ENCODE data around the gene KPNA6. TPM values are rescaled to one million over a fixed set of nuclear protein-coding genes. Genes with fewer than 3 reads are reported as not detected.
A peak's percentile ranks its signal among the peaks of the same experiment; 100 is the strongest.

The KPNA6 gene
- total and polyA plus RNA-seq, 2 of the 4 experiments (the other 2 are of a cell fraction), result 27.0 to 50.7 TPM

GRCh38 chr1:32062867-32063230, 45.0 kb upstream of the KPNA6 start:
- CTCF ChIA-PET, result interaction anchor here (0.6 to 1.7 kb wide), 7 partner anchors 9 to 128 kb away, joined by 3 to 8 read pairs (median 5); partner anchors contain the start of genes KHDRBS1 and TMEM39B
- Histone ChIP-seq H3K9ac (ENCODE audit: low read depth, low read length) (peak overlapping the region; percentile 22), H3K4me3 (ENCODE audit: insufficient read depth, low read depth, low read length) (no peak overlapping the region), H2BK20ac (ENCODE audit: low read depth, low read length) (peak overlapping the region; percentile 24; the same call in 1 of the 2 replicates), H3K4me2 (ENCODE audit: low read depth, low read length) (peak overlapping the region; percentile 39), H3K4me1 (ENCODE audit: control insufficient read depth, insufficient read depth, low read length) (peaks cover 14% of the 10 kb centered on the region), H3K56ac (ENCODE audit: extremely low read depth, insufficient read depth, low read length) (peak overlapping the region; percentile 36; the same call in 1 of the 2 replicates), H3K36me3 (ENCODE audit: control insufficient read depth, insufficient read depth, low read length) (peaks cover 38% of the 10 kb centered on the region), H3K23ac (ENCODE audit: low read depth, low read length) (peak overlapping the region; percentile 60; the same call in 1 of the 2 replicates), H4K8ac (ENCODE audit: low read depth in 2 of 2, low read length in 2 of 2) (peak overlapping the region in 1 of 2 experiments; percentile 72; a peak in 2 of 4 replicates), H3K18ac (ENCODE audit: low read depth, low read length) (0 out of 2 replicates have a peak overlapping the region, but pooled peaks have one; percentile 40), H3K4ac (ENCODE audit: low read depth, low read length) (peak overlapping the region; percentile 86), H3K79me1 (ENCODE audit: low read depth in 1 of 2, low read length in 2 of 2) (peaks cover 6 to 55% of the 10 kb centered on the region in 2 experiments; a peak in 3 of 4 replicates), H2BK5ac (ENCODE audit: low read depth, low read length, poor library complexity, severe bottlenecking) (peak overlapping the region; percentile 81), H3K9me1 (ENCODE audit: insufficient read depth, low read length) (peaks cover 17% of the 10 kb centered on the region), H3K27me3 (ENCODE audit: control insufficient read depth, insufficient read depth, low read length) (no peaks in the 10 kb centered on the region), H4K5ac (ENCODE audit: low read depth, low read length) (peak overlapping the region; percentile 1; the same call in 1 of the 2 replicates), H4K91ac (ENCODE audit: insufficient read depth, low read depth, low read length) (peak overlapping the region; percentile 30), H2BK15ac (ENCODE audit: low read depth, low read length) (peak overlapping the region; percentile 51; the same call in 1 of the 3 replicates), H2AFZ (replicated peaks; ENCODE audit: low read length, poor library complexity) (no peak overlapping the region), H2BK120ac (ENCODE audit: low read depth, low read length) (peak overlapping the region; percentile 39), H3K14ac (replicated peaks; ENCODE audit: low read depth, low read length) (peak overlapping the region; percentile 69), H4K20me1 (ENCODE audit: insufficient read depth, low read length) (peaks cover 30% of the 10 kb centered on the region), H3K9me3 (ENCODE audit: control insufficient read depth, insufficient read depth, low read length) (no peaks in the 10 kb centered on the region), H2AK5ac (ENCODE audit: low read depth, low read length) (peak overlapping the region; percentile 96), H3K27ac (ENCODE audit: insufficient read depth, low read length) (peak overlapping the region; percentile 60), H2AK9ac (replicated peaks; ENCODE audit: low read depth, low read length, poor library complexity) (peak overlapping the region; percentile 98)
- no CpG with 5 or more reads among the region's 4 CpGs for WGBS, 2 experiments (ENCODE audit: extremely low coverage in 2 of 2, insufficient read length in 1 of 2)
- intact Hi-C loops (cut with micrococcal nuclease) (loop anchor here (1.0 to 10.0 kb wide), 6 partner anchors 15 to 301 kb away; no protein-coding TSS in a partner anchor), in situ Hi-C loops (cut with MboI; ENCODE audit: low sequenced_read_pairs) (no loop called here), dilution Hi-C loops (cut with HindIII; ENCODE audit: low sequenced_read_pairs, unreplicated experiment) (no loop called here)
- TF ChIP-seq FOS (IDR thresholded peaks at IDR 0.05; ENCODE audit: low read depth, low read length), result no peak
- no peak for TF ChIP-seq RAD21 (IDR thresholded peaks at IDR 0.05; ENCODE audit: low read length)
- TF ChIP-seq RCOR1 (IDR thresholded peaks at IDR 0.05; ENCODE audit: insufficient replicate concordance, low read length), result no peak
- no peak for TF ChIP-seq MXI1 (IDR thresholded peaks at IDR 0.05; ENCODE audit: borderline replicate concordance, low read depth, low read length)
- DNase-seq (peak; percentile 23), ATAC-seq (ENCODE audit: low read depth) (peak; percentile 18)
- no TSS peak for BruUV-seq (replicated peaks)
- POLR2A ChIA-PET (ENCODE audit: unreplicated experiment), result interaction anchor here (0.6 to 1.0 kb wide), 3 partner anchors 9 to 161 kb away, joined by 3 to 6 read pairs (median 3); no protein-coding TSS in a partner anchor

All from IMR-90 (cell line).